SK-N-SH treated with all-trans-retinoic acid at 6 μM for 48 hours (cell line): ENCODE measurements around the gene CCN2.

Experiments
- CREB5 ChIP-seq: fragments of 250-450 bp; sonication (Bioruptor Pico); IDR thresholded peaks from 2 replicates; pipeline ENCODE4 v1.5.1; 2020; ENCODE audit warnings: low read depth, mild to moderate bottlenecking, moderate library complexity
- ISL1 ChIP-seq: fragments of 250-450 bp; sonication (Bioruptor Pico); IDR thresholded peaks from 2 replicates; pipeline ENCODE4 v2.1.2; 2022; ENCODE audit warnings: mild to moderate bottlenecking, moderate library complexity
- PPARA ChIP-seq: fragments of 250-450 bp; sonication (Bioruptor Pico); IDR thresholded peaks from 2 replicates; pipeline ENCODE4 v1.5.0; 2020; ENCODE audit warnings: mild to moderate bottlenecking, borderline replicate concordance
- TCF4 ChIP-seq: fragments of 250-450 bp; sonication (Bioruptor Pico); IDR thresholded peaks from 2 replicates; pipeline ENCODE4 v1.8.0; 2021; ENCODE audit warnings: mild to moderate bottlenecking, moderate library complexity, borderline replicate concordance

GRCh38 chr6:131910219-131910589, 41.0 kb downstream of the CCN2 start:
- TF ChIP-seq ISL1 (no peak), PPARA (CRISPR knock-in tag) (no peak), TCF4 (CRISPR knock-in tag) (no peak), CREB5 (no peak)
